AG09319 (cell line): ENCODE results near the gene WT1.
A peak's percentile ranks its signal among the peaks of the same experiment; 100 is the strongest.
"Not testable (repeated sequence)": the region's sequence is repeated elsewhere in the genome, so short reads cannot be mapped to it uniquely, and the experiment has no call there.

Experiments
- DNase-seq: peaks from one replicate; pipeline ENCODE4 v3.0.0-alpha.2; 2010; ENCODE audit warnings: low read depth; ENCODE audit errors: extremely low read depth
- CTCF ChIP-seq: IDR thresholded peaks from 2 replicates; pipeline ENCODE4 v1.5.1; 2011; ENCODE audit warnings: low read depth, mild to moderate bottlenecking, inconsistent platforms, low read length, moderate library complexity

WT1 gene

GRCh38 chr11:32375826-32376225 is 59.5 kb downstream of the WT1 start:
- DNase-seq = no peak
- TF ChIP-seq CTCF = no peak

GRCh38 chr11:32374261-32374711 is 61.1 kb downstream of the WT1 start:
- peak; percentile 7 for DNase-seq
- TF ChIP-seq CTCF = peak; percentile 57

- DNase-seq = not testable (repeated sequence)
These were observed 65.4 kb downstream of the WT1 start for GRCh38 chr11:32369987-32370386.

GRCh38 chr11:32366666-32367065 is 68.7 kb downstream of the WT1 start:
- TF ChIP-seq CTCF = no peak
- no peak for DNase-seq

- no peak for DNase-seq
- no peak for TF ChIP-seq CTCF
These were observed 70.1 kb downstream of the WT1 start for GRCh38 chr11:32365192-32365591.

GRCh38 chr11:32358729-32359128 is 76.6 kb downstream of the WT1 start:
- DNase-seq = no peak
- TF ChIP-seq CTCF = no peak

- DNase-seq = no peak
- TF ChIP-seq CTCF = no peak
These were observed 81.5 kb downstream of the WT1 start for GRCh38 chr11:32353884-32354283.

GRCh38 chr11:32348502-32348901 is 86.8 kb downstream of the WT1 start:
- no peak for DNase-seq
- TF ChIP-seq CTCF = no peak
